Vagina (tissue), 2 donors: ENCODE measurements around the gene GATA5. TPM values are rescaled to one million over a fixed set of nuclear protein-coding genes. Genes with fewer than 3 reads are reported as not detected.

Experiments
- DNase-seq, 2 donors: peaks; one replicate each; pipeline ENCODE4 v3.0.0-alpha.2; 2017; ENCODE audit errors: extremely low spot score in 2 of 2
- H3K27ac ChIP-seq: fragments of 200-600 bp; sonication (generic); one replicate; pipeline ENCODE4 v1.5.1; 2019
- H3K27me3 ChIP-seq: fragments of 200-600 bp; sonication (generic); one replicate; pipeline ENCODE4 v1.5.1; 2019
- H3K36me3 ChIP-seq, 2 donors: fragments of 200-600 bp; sonication (generic); one replicate each; pipeline ENCODE4 v1.5.1; 2017 to 2019
- H3K4me1 ChIP-seq: fragments of 200-600 bp; sonication (generic); one replicate; pipeline ENCODE4 v1.5.1; 2019
- H3K4me3 ChIP-seq, 2 donors: fragments of 200-600 bp; sonication (generic); 1 replicate in 1 of 2; 2 replicates in 1 of 2; pipeline ENCODE4 v1.5.1; 2016 to 2019
- H3K9me3 ChIP-seq: fragments of 200-600 bp; sonication (generic); one replicate; pipeline ENCODE4 v1.5.1; 2019
- CTCF ChIP-seq, 3 experiments: fragments of 450-650 bp in 2 of 3; fragments of 200-600 bp in 1 of 3; sonication (generic) in 1 of 3; IDR thresholded peaks; one replicate each; pipeline ENCODE4 v1.5.1; 2017 to 2019; ENCODE audit warnings: antibody characterized with exemption in 3 of 3, mild to moderate bottlenecking in 2 of 3, moderate library complexity in 2 of 3
- POLR2A ChIP-seq, 2 donors: fragments of 450-650 bp; IDR thresholded peaks; one replicate each; pipeline ENCODE4 v1.6.1; 2017; ENCODE audit warnings: antibody characterized with exemption in 2 of 2, mild to moderate bottlenecking in 2 of 2, moderate library complexity in 2 of 2
- POLR2AphosphoS5 ChIP-seq, 2 donors: sonication (generic); formaldehyde crosslinking; IDR thresholded peaks; one replicate each; pipeline ENCODE4 v1.9.0; 2017; ENCODE audit warnings: antibody characterized with exemption in 2 of 2, mild to moderate bottlenecking in 2 of 2, low read depth in 1 of 2; ENCODE audit not compliant: insufficient read depth in 1 of 2
- intact Hi-C: fragments of 100-400 bp; cut with DNase I; formaldehyde crosslinking; loops from one replicate; pipeline ENCODE4 v1.15.1; 2023
- total RNA-seq: library from RNA; depleted of rRNA; stranded (reverse); fragments of >200 nt; gene quantifications from one replicate; pipeline ENCODE4 v1.2.3, GENCODE V29; 2016

The GATA5 gene
- total RNA-seq, 1 donor from 2014 or later, result 7.9 TPM

GRCh38 chr20:62515826-62516225 is 40.0 kb upstream of the GATA5 start:
- H3K9me3 ChIP-seq, result no peaks in the 10 kb centered on the region
- H3K4me1 ChIP-seq, result no peaks in the 10 kb centered on the region
- no peak overlapping the region for H3K4me3 ChIP-seq
- intact Hi-C loops, result no loop called here
- H3K27ac ChIP-seq, result no peak overlapping the region
- H3K27me3 ChIP-seq, result no peaks in the 10 kb centered on the region
- DNase-seq, result no peak
- no peaks in the 10 kb centered on the region for H3K36me3 ChIP-seq
- TF ChIP-seq CTCF (IDR thresholded peaks at IDR 0.05) (no peak), POLR2AphosphoS5 (IDR thresholded peaks at IDR 0.05; ENCODE audit: insufficient read depth in 1 of 2, low read depth in 1 of 2) (no peak), POLR2A (IDR thresholded peaks at IDR 0.05) (no peak)

DNA sequence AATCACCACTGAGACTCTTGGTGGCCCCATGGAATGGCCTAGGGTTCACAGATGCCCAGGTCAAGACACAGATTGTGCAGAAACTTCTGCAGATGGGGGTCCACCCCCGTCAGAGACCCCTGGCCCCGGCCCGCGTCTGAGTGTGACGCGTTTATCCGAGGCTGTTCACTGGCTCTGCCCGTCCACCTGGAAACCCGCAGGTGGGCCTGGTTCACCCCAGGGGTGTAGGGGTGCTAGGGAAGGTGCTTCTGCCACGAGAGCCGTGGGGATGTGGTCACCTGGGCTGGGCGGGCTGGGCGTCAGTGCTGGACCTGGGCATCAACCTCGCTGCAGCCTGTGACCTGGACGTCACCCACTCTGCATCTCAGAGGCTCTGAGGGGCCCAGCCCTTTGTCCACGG is 39.5 kb upstream of the GATA5 start:
- Histone ChIP-seq H3K4me3 (no peak overlapping the region), H3K27ac (no peak overlapping the region), H3K27me3 (no peaks in the 10 kb centered on the region), H3K36me3 (no peaks in the 10 kb centered on the region), H3K4me1 (no peaks in the 10 kb centered on the region), H3K9me3 (no peaks in the 10 kb centered on the region)
- DNase-seq, result no peak
- intact Hi-C loops, result no loop called here
- TF ChIP-seq POLR2A (IDR thresholded peaks at IDR 0.05) (no peak), POLR2AphosphoS5 (IDR thresholded peaks at IDR 0.05; ENCODE audit: insufficient read depth in 1 of 2, low read depth in 1 of 2) (no peak), CTCF (IDR thresholded peaks at IDR 0.05) (no peak)

DNA sequence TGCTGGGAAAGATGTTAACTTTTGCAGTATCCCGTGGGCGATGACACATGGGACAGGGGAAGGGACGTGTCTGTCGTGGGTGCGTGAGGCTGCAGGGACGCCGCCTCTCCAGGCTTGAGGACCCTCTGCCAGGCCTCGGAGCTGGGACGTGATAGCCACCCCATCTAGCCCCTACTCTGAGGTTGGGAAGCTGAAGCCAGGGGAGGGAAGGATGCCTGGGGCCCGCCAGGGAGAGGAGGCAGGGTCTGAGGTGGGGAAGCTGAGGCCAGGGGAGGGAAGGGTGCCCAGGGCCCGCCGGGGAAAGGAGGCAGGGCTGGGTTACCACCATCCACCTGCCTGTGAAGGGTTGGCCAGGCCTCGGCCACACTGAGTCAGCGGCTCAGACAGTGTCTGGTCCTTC is 38.2 kb upstream of the GATA5 start:
- no peak for DNase-seq
- H3K4me1 ChIP-seq, result no peaks in the 10 kb centered on the region
- intact Hi-C loops, result no loop called here
- H3K4me3 ChIP-seq, result no peak overlapping the region
- H3K9me3 ChIP-seq, result no peaks in the 10 kb centered on the region
- H3K36me3 ChIP-seq, result no peaks in the 10 kb centered on the region
- no peak overlapping the region for H3K27ac ChIP-seq
- TF ChIP-seq POLR2A (IDR thresholded peaks at IDR 0.05) (no peak), CTCF (IDR thresholded peaks at IDR 0.05) (no peak)
- H3K27me3 ChIP-seq, result no peaks in the 10 kb centered on the region

- TF ChIP-seq CTCF (IDR thresholded peaks at IDR 0.05), result no peak
- no peak for TF ChIP-seq POLR2AphosphoS5 (IDR thresholded peaks at IDR 0.05; ENCODE audit: insufficient read depth in 1 of 2, low read depth in 1 of 2)
- TF ChIP-seq POLR2A (IDR thresholded peaks at IDR 0.05), result no peak
- intact Hi-C loops, result no loop called here
- Histone ChIP-seq H3K4me3 (no peak overlapping the region), H3K27ac (no peak overlapping the region), H3K4me1 (no peaks in the 10 kb centered on the region), H3K27me3 (no peaks in the 10 kb centered on the region), H3K36me3 (no peaks in the 10 kb centered on the region), H3K9me3 (no peaks in the 10 kb centered on the region)
- no peak for DNase-seq
These were observed 36.3 kb upstream of the GATA5 start for GRCh38 chr20:62511915-62512610.

DNA sequence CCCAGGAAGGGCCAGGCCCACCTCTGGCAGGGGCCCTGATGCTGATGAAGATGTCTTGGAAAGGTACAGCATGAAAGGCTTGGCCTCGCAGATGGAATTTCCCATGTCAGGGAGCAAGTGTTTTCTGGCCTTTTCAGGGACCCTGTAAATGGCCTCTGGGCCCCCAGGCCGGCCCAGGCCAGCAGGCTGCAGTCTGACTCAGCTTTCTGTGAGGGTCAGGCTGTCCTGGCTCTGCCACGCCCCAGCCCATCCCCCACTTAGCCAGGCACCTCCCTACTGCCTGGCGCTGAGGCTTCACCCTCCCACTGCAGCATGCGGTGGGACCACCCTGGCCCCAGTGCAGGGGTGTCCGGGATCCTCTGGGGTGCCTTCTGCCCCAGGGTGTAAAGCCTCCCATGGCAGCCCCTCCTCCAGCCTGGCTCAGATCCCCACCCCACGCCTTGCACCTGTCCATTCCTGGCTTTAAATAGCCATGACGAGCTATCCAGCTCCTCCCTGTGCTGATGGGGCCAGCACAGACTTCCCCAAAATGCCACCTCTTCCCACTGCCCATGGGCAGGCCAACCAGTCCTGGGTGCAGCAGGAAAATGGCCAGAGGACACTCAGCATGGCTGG is 35.6 kb upstream of the GATA5 start:
- DNase-seq, result no peak
- Histone ChIP-seq H3K27ac (no peak overlapping the region), H3K4me1 (no peaks in the 10 kb centered on the region), H3K4me3 (no peak overlapping the region), H3K36me3 (no peaks in the 10 kb centered on the region), H3K27me3 (no peaks in the 10 kb centered on the region), H3K9me3 (no peaks in the 10 kb centered on the region)
- intact Hi-C loops, result no loop called here
- TF ChIP-seq POLR2AphosphoS5 (IDR thresholded peaks at IDR 0.05; ENCODE audit: insufficient read depth in 1 of 2, low read depth in 1 of 2) (no peak), POLR2A (IDR thresholded peaks at IDR 0.05) (no peak), CTCF (IDR thresholded peaks at IDR 0.05) (no peak)
